SHP77 (cell line): ENCODE results near the gene ST3GAL5.
"Not testable (repeated sequence)": the region's sequence is repeated elsewhere in the genome, so short reads cannot be mapped to it uniquely, and the experiment has no call there.

Source experiments
- DNase-seq, 2 experiments: peaks; one replicate each; lab custom pipeline; 2025; lab: John Stamatoyannopoulos, UW

Gene ST3GAL5

GRCh38 chr2:85893428-85894258 is 4.9 kb upstream of the ST3GAL5 start:
- DNase-seq = no peak

GRCh38 chr2:85892216-85892944 is 3.6 kb upstream of the ST3GAL5 start:
- DNase-seq = no peak

- DNase-seq = no peak
Measured at GRCh38 chr2:85890522-85891176, 1.9 kb upstream of the ST3GAL5 start.

GRCh38 chr2:85889627-85890281 is 964 bp upstream of the ST3GAL5 start:
- peak; percentile 8 to 10 for DNase-seq

GRCh38 chr2:85888020-85888683 is 638 bp downstream of the ST3GAL5 start:
- peak in 1 of 2 experiments; percentile 13 for DNase-seq

- peak; percentile 5 to 41 for DNase-seq
Measured at GRCh38 chr2:85887566-85888019, 1.2 kb downstream of the ST3GAL5 start.

- DNase-seq = no peak
Measured at GRCh38 chr2:85886590-85886989, 2.2 kb downstream of the ST3GAL5 start.

GRCh38 chr2:85886141-85886540 is 2.6 kb downstream of the ST3GAL5 start:
- DNase-seq = no peak

GRCh38 chr2:85881781-85882180 is 7.0 kb downstream of the ST3GAL5 start:
- not testable (repeated sequence) for DNase-seq

GRCh38 chr2:85880716-85881328 is 8.0 kb downstream of the ST3GAL5 start:
- DNase-seq = not testable (repeated sequence)

GRCh38 chr2:85878719-85879370 is 9.9 kb downstream of the ST3GAL5 start:
- DNase-seq = no peak

- DNase-seq = no peak
Measured at GRCh38 chr2:85875350-85876050, 13.3 kb downstream of the ST3GAL5 start.

GRCh38 chr2:85873679-85874078 is 15.1 kb downstream of the ST3GAL5 start:
- DNase-seq = no peak

GRCh38 chr2:85872536-85873161 is 16.1 kb downstream of the ST3GAL5 start:
- no peak for DNase-seq

GRCh38 chr2:85871494-85872164 is 17.2 kb downstream of the ST3GAL5 start:
- DNase-seq = no peak

GRCh38 chr2:85868822-85869221 is 20.0 kb downstream of the ST3GAL5 start:
- no peak for DNase-seq

GRCh38 chr2:85867556-85868292 is 21.1 kb downstream of the ST3GAL5 start:
- no peak for DNase-seq

GRCh38 chr2:85867121-85867520 is 21.7 kb downstream of the ST3GAL5 start:
- no peak for DNase-seq
